HUES48 (cell line): ENCODE measurements around the gene ITFG1.
"Not testable (repeated sequence)": the region's sequence is repeated elsewhere in the genome, so short reads cannot be mapped to it uniquely, and the experiment has no call there.

ENCODE experiments used
- H3K27ac ChIP-seq: one replicate; pipeline ENCODE4 v1.7.0; 2013; ENCODE audit warnings: low read depth, low read length, inconsistent platforms
- H3K27me3 ChIP-seq: 2 replicates; pipeline ENCODE4 v1.6.1; 2013; ENCODE audit warnings: mild to moderate bottlenecking, low read length; ENCODE audit not compliant: control insufficient read depth, insufficient read depth
- H3K36me3 ChIP-seq: 2 replicates; pipeline ENCODE4 v1.6.1; 2013; ENCODE audit warnings: low read length; ENCODE audit not compliant: control insufficient read depth, insufficient read depth
- H3K4me1 ChIP-seq: 2 replicates; pipeline ENCODE4 v1.6.1; 2013; ENCODE audit warnings: mild to moderate bottlenecking, low read length; ENCODE audit not compliant: control insufficient read depth, insufficient read depth
- H3K4me3 ChIP-seq: 2 replicates; pipeline ENCODE4 v1.5.1; 2013; ENCODE audit warnings: mild to moderate bottlenecking, low read depth, low read length
- H3K9ac ChIP-seq: 2 replicates; pipeline ENCODE4 v1.6.1; 2013; ENCODE audit warnings: mild to moderate bottlenecking, low read depth, low read length, moderate library complexity
- H3K9me3 ChIP-seq: 2 replicates; pipeline ENCODE4 v1.6.1; 2013; ENCODE audit warnings: low read length; ENCODE audit not compliant: control insufficient read depth, insufficient read depth

ITFG1 gene

GRCh38 chr16:47459603-47460002, 1.3 kb downstream of the ITFG1 start:
- Histone ChIP-seq H3K9me3 (no peaks in the 10 kb centered on the region), H3K36me3 (peaks cover 18% of the 10 kb centered on the region), H3K27ac (no peak overlapping the region), H3K27me3 (no peaks in the 10 kb centered on the region), H3K4me1 (peaks cover 19% of the 10 kb centered on the region), H3K4me3 (peak overlapping the region; percentile 83), H3K9ac (no peak overlapping the region)

- Histone ChIP-seq H3K4me3 (no peak overlapping the region), H3K9ac (no peak overlapping the region), H3K9me3 (no peaks in the 10 kb centered on the region), H3K4me1 (peaks cover 10% of the 10 kb centered on the region; the same call in 1 of the 2 replicates), H3K36me3 (peaks cover 27% of the 10 kb centered on the region), H3K27ac (no peak overlapping the region), H3K27me3 (no peaks in the 10 kb centered on the region)
Measured at GRCh38 chr16:47458331-47458730, 2.5 kb downstream of the ITFG1 start.

- H3K9me3 ChIP-seq = no peaks in the 10 kb centered on the region
- peaks cover 60% of the 10 kb centered on the region for H3K36me3 ChIP-seq
- H3K27ac ChIP-seq = no peak overlapping the region
- no peak overlapping the region for H3K9ac ChIP-seq
- no peak overlapping the region for H3K4me3 ChIP-seq
- no peaks in the 10 kb centered on the region for H3K27me3 ChIP-seq
- H3K4me1 ChIP-seq = no peaks in the 10 kb centered on the region
Measured at GRCh38 chr16:47449788-47450187, 11.1 kb downstream of the ITFG1 start.

GRCh38 chr16:47448830-47449575, 11.9 kb downstream of the ITFG1 start:
- Histone ChIP-seq H3K36me3 (peaks cover 55% of the 10 kb centered on the region), H3K9ac (no peak overlapping the region)

GRCh38 chr16:47446431-47446830, 14.4 kb downstream of the ITFG1 start:
- Histone ChIP-seq H3K9ac (no peak overlapping the region), H3K4me1 (no peaks in the 10 kb centered on the region), H3K27ac (no peak overlapping the region), H3K36me3 (peaks cover 34% of the 10 kb centered on the region), H3K4me3 (no peak overlapping the region), H3K9me3 (no peaks in the 10 kb centered on the region), H3K27me3 (no peaks in the 10 kb centered on the region)

More at GRCh38 chr16:47448830-47449575, 11.9 kb downstream of the ITFG1 start:
- Histone ChIP-seq H3K9me3 (no peaks in the 10 kb centered on the region), H3K27me3 (no peaks in the 10 kb centered on the region), H3K4me1 (no peaks in the 10 kb centered on the region), H3K4me3 (no peak overlapping the region), H3K27ac (no peak overlapping the region)

GRCh38 chr16:47442884-47443283, 18.0 kb downstream of the ITFG1 start:
- H3K4me1 ChIP-seq, H3K36me3 ChIP-seq, H3K9ac ChIP-seq, H3K27ac ChIP-seq, H3K4me3 ChIP-seq, H3K9me3 ChIP-seq, H3K27me3 ChIP-seq: not testable (repeated sequence)

- not testable (repeated sequence) for H3K9ac ChIP-seq, H3K27me3 ChIP-seq, H3K27ac ChIP-seq, H3K4me3 ChIP-seq, H3K9me3 ChIP-seq, H3K4me1 ChIP-seq, H3K36me3 ChIP-seq
Measured at GRCh38 chr16:47440066-47440465, 20.8 kb downstream of the ITFG1 start.

- H3K4me3 ChIP-seq, H3K27me3 ChIP-seq, H3K9ac ChIP-seq, H3K4me1 ChIP-seq, H3K36me3 ChIP-seq, H3K9me3 ChIP-seq, H3K27ac ChIP-seq: not testable (repeated sequence)
Measured at GRCh38 chr16:47434274-47434673, 26.6 kb downstream of the ITFG1 start.

- Histone ChIP-seq H3K36me3 (peaks cover 14% of the 10 kb centered on the region), H3K4me1 (no peaks in the 10 kb centered on the region), H3K9me3 (no peaks in the 10 kb centered on the region), H3K27me3 (no peaks in the 10 kb centered on the region), H3K9ac (no peak overlapping the region), H3K27ac (no peak overlapping the region), H3K4me3 (no peak overlapping the region)
Measured at GRCh38 chr16:47431960-47432359, 28.9 kb downstream of the ITFG1 start.

- no peaks in the 10 kb centered on the region for H3K9me3 ChIP-seq
- H3K9ac ChIP-seq = no peak overlapping the region
- H3K27me3 ChIP-seq = no peaks in the 10 kb centered on the region
- no peak overlapping the region for H3K27ac ChIP-seq
- H3K4me3 ChIP-seq = no peak overlapping the region
- peaks cover 17% of the 10 kb centered on the region for H3K36me3 ChIP-seq
- no peaks in the 10 kb centered on the region for H3K4me1 ChIP-seq
Measured at GRCh38 chr16:47426806-47427205, 34.1 kb downstream of the ITFG1 start.

- Histone ChIP-seq H3K4me1 (no peaks in the 10 kb centered on the region), H3K4me3 (no peak overlapping the region), H3K36me3 (peaks cover 17% of the 10 kb centered on the region), H3K9me3 (no peaks in the 10 kb centered on the region), H3K9ac (no peak overlapping the region), H3K27ac (peak overlapping the region; percentile 12), H3K27me3 (no peaks in the 10 kb centered on the region)
Measured at GRCh38 chr16:47424846-47425245, 36.0 kb downstream of the ITFG1 start.
